ENCODE data around the gene UBE3B. TPM values are rescaled to one million over a fixed set of nuclear protein-coding genes. Genes with fewer than 3 reads are reported as not detected.

UBE3B gene
- total and polyA plus RNA-seq, 2 donors (not counting 1 experiment from before 2014, with no cell fraction given): 27.2 to 52.1 TPM

GRCh38 chr12:109430244-109430643 lies 47.2 kb upstream of the UBE3B start:
- Histone ChIP-seq H2AFZ (ENCODE audit: insufficient read depth, low read depth, low read length, poor library complexity, severe bottlenecking) (no peak overlapping the region), H3K4me3 (ENCODE audit: control extremely low read depth in 1 of 5, extremely low read depth in 1 of 5, insufficient read depth in 1 of 5, low read depth in 2 of 5, low read length in 4 of 5) (no peak overlapping the region), H4K20me1 (ENCODE audit: control insufficient read depth, insufficient read depth, low read length, poor library complexity, severe bottlenecking) (no peaks in the 10 kb centered on the region), H3K4me1 (ENCODE audit: control insufficient read depth in 2 of 2, insufficient read depth in 2 of 2, low read length in 2 of 2) (peaks cover 5 to 7% of the 10 kb centered on the region in 2 donors), H3K9me3 (ENCODE audit: control extremely low read depth in 1 of 3, control insufficient read depth in 2 of 3, insufficient read depth in 1 of 3, low read length in 2 of 3) (peaks cover 0 to 6% (median 0%) of the 10 kb centered on the region in 3 donors), H3K79me2 (ENCODE audit: control insufficient read depth, insufficient read depth, low read length) (no peaks in the 10 kb centered on the region), H3K9ac (ENCODE audit: low read length) (no peak overlapping the region), H3K27ac (ENCODE audit: low read length in 2 of 2) (no peak overlapping the region), H3K4me2 (replicated peaks; ENCODE audit: low read depth, low read length, poor library complexity, severe bottlenecking) (no peak overlapping the region), H3K27me3 (replicated peaks in 1 of 4; ENCODE audit: control extremely low read depth in 1 of 4, control insufficient read depth in 3 of 4, insufficient read depth in 4 of 4, low read length in 3 of 4) (peaks cover 0 to 5% (median 0%) of the 10 kb centered on the region in 4 experiments), H3K36me3 (replicated peaks in 1 of 2; ENCODE audit: control extremely low read depth in 1 of 2, control insufficient read depth in 1 of 2, extremely low read depth in 1 of 2, insufficient read depth in 2 of 2, low read length in 1 of 2) (no peaks in the 10 kb centered on the region)
- ChIA-PET POLR2A (no interaction called here), CTCF (interaction anchor here (0.8 to 1.4 kb wide), 2 partner anchors 33 to 345 kb away, joined by 3 read pairs; no protein-coding TSS in a partner anchor)
- TF ChIP-seq EZH2 (IDR thresholded peaks at IDR 0.05; ENCODE audit: borderline replicate concordance, insufficient read depth, low read depth, low read length, poor library complexity, severe bottlenecking) (no peak), CTCF (IDR thresholded peaks at IDR 0.05) (no peak)
- peaks cover 8% of the 10 kb centered on the region for H3K4me1 Mint-ChIP-seq
- no peak for DNase-seq
- ATAC-seq (ENCODE audit: low read depth): no peak
- intact Hi-C loops (cut with micrococcal nuclease): no loop called here
- WGBS (ENCODE audit: insufficient coverage): 97% methylated on average over 4 of the region's 6 CpGs
- H3K27ac Mint-ChIP-seq: no peak overlapping the region
- H3K4me3 Mint-ChIP-seq: no peak overlapping the region
- H3K27me3 Mint-ChIP-seq: no peaks in the 10 kb centered on the region
- H3K9me3 Mint-ChIP-seq (ENCODE audit: insufficient read depth): peaks cover 4% of the 10 kb centered on the region

GRCh38 chr12:109432431-109432830 lies 45.0 kb upstream of the UBE3B start:
- Mint-ChIP-seq H3K4me3 (no peak overlapping the region), H3K9me3 (ENCODE audit: insufficient read depth) (peaks cover 4% of the 10 kb centered on the region), H3K27ac (no peak overlapping the region), H3K4me1 (peaks cover 8% of the 10 kb centered on the region), H3K27me3 (no peaks in the 10 kb centered on the region)
- Histone ChIP-seq H3K36me3 (replicated peaks in 1 of 2; ENCODE audit: control extremely low read depth in 1 of 2, control insufficient read depth in 1 of 2, extremely low read depth in 1 of 2, insufficient read depth in 2 of 2, low read length in 1 of 2) (no peaks in the 10 kb centered on the region), H4K20me1 (ENCODE audit: control insufficient read depth, insufficient read depth, low read length, poor library complexity, severe bottlenecking) (no peaks in the 10 kb centered on the region), H3K4me2 (replicated peaks; ENCODE audit: low read depth, low read length, poor library complexity, severe bottlenecking) (no peak overlapping the region), H3K79me2 (ENCODE audit: control insufficient read depth, insufficient read depth, low read length) (no peaks in the 10 kb centered on the region), H3K27ac (ENCODE audit: low read length in 2 of 2) (no peak overlapping the region), H3K4me3 (ENCODE audit: control extremely low read depth in 1 of 5, extremely low read depth in 1 of 5, insufficient read depth in 1 of 5, low read depth in 2 of 5, low read length in 4 of 5) (no peak overlapping the region), H3K4me1 (ENCODE audit: control insufficient read depth in 2 of 2, insufficient read depth in 2 of 2, low read length in 2 of 2) (peaks cover 5 to 7% of the 10 kb centered on the region in 2 donors), H3K27me3 (replicated peaks in 1 of 4; ENCODE audit: control extremely low read depth in 1 of 4, control insufficient read depth in 3 of 4, insufficient read depth in 4 of 4, low read length in 3 of 4) (peaks cover 0 to 5% (median 0%) of the 10 kb centered on the region in 4 experiments), H3K9ac (ENCODE audit: low read length) (no peak overlapping the region), H3K9me3 (ENCODE audit: control extremely low read depth in 1 of 3, control insufficient read depth in 2 of 3, insufficient read depth in 1 of 3, low read length in 2 of 3) (peaks cover 0 to 6% (median 0%) of the 10 kb centered on the region in 3 donors), H2AFZ (ENCODE audit: insufficient read depth, low read depth, low read length, poor library complexity, severe bottlenecking) (peak overlapping the region; percentile 85)
- POLR2A ChIA-PET: no interaction called here
- WGBS (ENCODE audit: insufficient coverage): 60% methylated on average over 3 of the region's 6 CpGs
- ATAC-seq (ENCODE audit: low read depth) (no peak), DNase-seq (no peak)
- intact Hi-C loops (cut with micrococcal nuclease): no loop called here
- CTCF ChIA-PET: interaction anchor here (1.1 to 1.9 kb wide), 7 partner anchors 10 to 413 kb away, joined by 4 to 10 read pairs (median 4); no protein-coding TSS in a partner anchor
- TF ChIP-seq EZH2 (IDR thresholded peaks at IDR 0.05; ENCODE audit: borderline replicate concordance, insufficient read depth, low read depth, low read length, poor library complexity, severe bottlenecking): no peak
- no peak for TF ChIP-seq CTCF (IDR thresholded peaks at IDR 0.05)

Measured in B cell (primary cell).